ENCODE data around the gene PRAMEF18.
"Not testable (repeated sequence)": the region's sequence is repeated elsewhere in the genome, so short reads cannot be mapped to it uniquely, and the experiment has no call there.

PRAMEF18 gene

DNA sequence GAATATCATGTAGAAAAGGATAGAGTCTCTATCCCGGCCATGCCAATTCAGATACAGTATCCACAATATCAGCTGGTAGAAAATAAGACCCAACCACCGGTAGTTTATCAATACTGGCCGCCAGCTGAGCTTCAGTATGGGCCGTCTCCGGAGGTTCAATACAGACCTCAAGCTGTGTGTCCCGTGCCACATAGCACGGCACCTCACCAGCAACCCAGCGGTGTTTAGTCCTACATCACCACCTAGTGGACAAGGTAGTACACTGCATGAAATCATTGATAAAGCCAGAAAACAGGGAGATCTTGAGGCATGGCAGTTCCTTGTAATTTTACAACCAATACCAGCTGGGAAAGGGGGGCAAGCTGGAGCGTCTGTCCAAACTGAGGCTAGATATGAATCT, 17.2 kb downstream of the PRAMEF18 start:
- H3K9me3 ChIP-seq (ENCODE audit: severe bottlenecking); DNase-seq (ENCODE audit: low spot score); H3K36me3 ChIP-seq (ENCODE audit: low read depth); H3K27ac ChIP-seq (ENCODE audit: poor library complexity, severe bottlenecking); ATAC-seq (ENCODE audit: low read depth); H3K4me1 ChIP-seq (ENCODE audit: insufficient read depth, poor library complexity, severe bottlenecking); H3K27me3 ChIP-seq (ENCODE audit: insufficient read depth, poor library complexity, severe bottlenecking); H3K4me3 ChIP-seq (ENCODE audit: severe bottlenecking): not testable (repeated sequence)

DNA sequence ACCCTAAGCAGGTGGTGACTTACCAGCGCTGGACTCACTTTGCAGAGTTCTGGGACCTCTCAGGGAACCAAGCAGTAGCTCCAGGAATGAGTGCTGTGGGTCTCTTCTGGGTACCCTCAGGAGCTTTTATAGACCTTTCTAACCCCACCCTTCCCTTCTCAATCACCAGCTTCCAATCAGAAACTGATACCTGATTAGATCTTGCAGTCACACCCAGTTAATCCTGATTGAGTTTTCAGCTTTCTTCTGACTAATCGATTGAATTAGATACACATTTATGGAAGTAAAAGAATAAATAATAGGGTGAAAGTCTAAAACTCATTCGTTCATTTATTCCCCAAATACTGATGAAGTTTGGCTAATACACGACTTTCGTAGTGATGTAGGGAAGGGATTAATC, 24.6 kb downstream of the PRAMEF18 start, which contains the start of gene PRAMEF13:
TSS of gene PRAMEF13 (minus strand) at position 101 of the 400 bp plus-strand sequence. CDS start 1,820 bp downstream, outside the sequence.
- H3K27ac ChIP-seq (ENCODE audit: poor library complexity, severe bottlenecking); ATAC-seq (ENCODE audit: low read depth); H3K27me3 ChIP-seq (ENCODE audit: insufficient read depth, poor library complexity, severe bottlenecking); H3K36me3 ChIP-seq (ENCODE audit: low read depth); H3K4me1 ChIP-seq (ENCODE audit: insufficient read depth, poor library complexity, severe bottlenecking); H3K9me3 ChIP-seq (ENCODE audit: severe bottlenecking); H3K4me3 ChIP-seq (ENCODE audit: severe bottlenecking); DNase-seq (ENCODE audit: low spot score): not testable (repeated sequence)
